GM18508 (cell line): ENCODE data around the gene OR52E5.

Source experiments
- ATAC-seq: cut with Tn5 transposase; IDR thresholded peaks from one replicate; pipeline ENCODE4 v1.9.1; 2021; ENCODE audit warnings: moderate number of reproducible peaks; ENCODE audit not compliant: insufficient read depth, unreplicated experiment

Gene OR52E5

DNA sequence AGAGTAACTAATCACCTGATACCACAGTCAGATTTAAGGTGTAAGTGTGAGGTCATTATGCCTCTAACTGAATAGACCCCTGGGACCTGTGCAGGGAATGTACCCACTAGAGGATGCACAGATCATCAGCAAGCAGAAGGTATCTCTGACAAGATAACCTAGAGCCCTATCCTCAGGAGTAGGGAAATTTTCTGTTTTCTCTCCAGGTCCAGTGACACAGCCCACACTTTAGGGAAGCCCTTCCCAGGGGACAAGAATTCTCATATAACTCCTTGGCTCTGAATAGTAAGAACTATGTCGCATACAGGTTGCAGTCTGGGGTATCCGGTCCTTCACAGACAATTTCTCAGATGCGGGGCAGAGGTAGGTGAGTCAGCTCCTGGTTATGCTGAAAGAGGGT, at the start of gene OR52E5:
Gene OR52E5, plus strand, starts transcription at position 301 of the 400 bp plus-strand sequence. CDS start 7,569 bp downstream, outside the sequence.
- ATAC-seq: no peak

DNA sequence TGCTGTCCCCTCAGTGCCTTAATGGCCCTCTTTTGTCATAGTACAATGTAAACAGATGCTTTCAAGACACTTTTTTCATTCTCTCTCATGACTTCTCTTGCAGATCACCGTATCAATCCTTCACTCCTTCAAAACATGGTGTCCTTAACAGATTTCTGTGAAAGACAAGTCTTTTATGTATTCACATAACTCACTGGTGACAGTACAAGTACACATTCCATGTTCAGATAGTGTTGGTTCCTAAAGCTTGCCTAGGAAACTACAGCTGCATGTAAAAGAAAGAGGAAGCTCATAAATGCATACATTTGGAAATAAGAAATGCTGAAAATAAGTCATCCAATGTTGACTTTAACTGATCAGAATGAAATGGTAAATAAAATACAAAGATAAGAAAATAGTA, 46.3 kb upstream of the OR52E5 start:
- ATAC-seq: no peak

DNA sequence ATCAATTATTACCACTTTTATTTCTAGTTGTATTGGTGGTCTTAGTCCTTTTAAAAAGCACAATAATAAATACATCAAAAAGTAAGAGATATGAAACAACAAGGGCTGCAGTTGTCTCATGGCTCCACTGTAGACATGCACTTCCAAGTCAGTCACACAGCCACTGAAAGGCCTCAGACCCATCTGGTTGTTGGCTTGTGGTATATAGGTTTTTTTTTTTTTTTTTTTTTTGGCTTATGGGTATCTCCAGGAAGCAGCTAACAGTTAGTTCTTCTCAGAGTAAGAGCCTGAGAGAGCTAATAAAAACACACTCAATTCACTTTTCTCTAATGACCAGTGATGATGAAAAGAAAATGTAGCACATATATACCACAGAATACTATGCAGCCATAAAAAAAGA, 45.3 kb upstream of the OR52E5 start:
- ATAC-seq: no peak

DNA sequence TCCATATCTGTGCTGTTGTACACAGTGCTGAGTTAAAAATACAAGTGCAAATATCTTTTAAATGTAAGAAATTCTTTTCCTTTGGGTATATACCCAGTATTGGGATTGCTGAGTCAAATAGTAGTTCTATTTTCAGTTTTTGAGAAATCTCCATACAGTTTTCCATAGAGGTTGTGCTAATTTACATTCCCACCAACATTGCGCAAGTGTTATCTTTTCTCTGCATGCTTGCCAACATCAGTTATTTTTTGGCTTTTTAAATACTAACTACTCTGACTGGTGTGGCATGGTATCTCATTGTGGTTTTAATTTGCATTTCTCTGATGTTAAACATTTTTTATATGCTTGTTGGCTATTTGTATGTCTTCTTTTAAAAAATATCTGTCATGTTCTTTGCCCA, 42.0 kb upstream of the OR52E5 start:
- no peak for ATAC-seq

DNA sequence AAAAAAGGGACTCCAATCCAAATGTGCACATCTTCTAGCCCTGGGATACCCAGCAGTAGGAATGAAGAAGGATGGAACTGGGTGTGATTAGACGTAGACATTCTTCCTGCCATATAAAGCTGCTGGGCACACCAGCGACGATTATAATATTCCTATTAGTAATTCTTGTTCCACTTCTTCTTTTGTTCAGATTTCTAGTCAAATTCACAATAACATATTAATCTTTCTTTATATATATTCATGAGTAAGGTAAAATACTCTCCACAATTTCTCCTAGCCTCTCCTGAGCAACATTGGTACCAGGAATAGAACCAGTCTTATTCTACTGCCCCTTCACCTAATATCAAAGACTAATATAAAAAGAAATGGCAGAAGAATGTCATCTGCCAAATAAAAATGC, 35.4 kb upstream of the OR52E5 start, which contains the start of gene OR52E8:
Gene OR52E8, minus strand, starts transcription at position 101 of the 400 bp plus-strand sequence. Its CDS starts 0 bp downstream, at position 101.
- no peak for ATAC-seq

DNA sequence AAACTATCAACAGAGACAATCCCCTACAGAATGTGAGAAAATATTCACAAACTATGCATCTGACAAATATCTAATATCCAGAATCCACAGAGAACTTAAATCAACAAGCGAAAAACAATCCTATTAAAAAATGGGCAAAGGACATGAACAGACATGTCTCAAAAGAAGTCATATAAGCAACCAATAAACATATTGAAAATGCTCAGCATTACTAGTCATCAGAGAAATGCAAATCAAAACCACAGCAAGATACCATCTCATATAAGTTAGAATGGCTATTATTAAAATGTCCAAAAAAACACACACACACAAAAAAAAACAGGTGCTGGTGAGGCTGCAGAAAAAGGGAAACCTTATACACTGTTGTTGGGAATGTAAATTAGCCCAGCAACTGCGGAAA, 27.2 kb upstream of the OR52E5 start:
- no peak for ATAC-seq

DNA sequence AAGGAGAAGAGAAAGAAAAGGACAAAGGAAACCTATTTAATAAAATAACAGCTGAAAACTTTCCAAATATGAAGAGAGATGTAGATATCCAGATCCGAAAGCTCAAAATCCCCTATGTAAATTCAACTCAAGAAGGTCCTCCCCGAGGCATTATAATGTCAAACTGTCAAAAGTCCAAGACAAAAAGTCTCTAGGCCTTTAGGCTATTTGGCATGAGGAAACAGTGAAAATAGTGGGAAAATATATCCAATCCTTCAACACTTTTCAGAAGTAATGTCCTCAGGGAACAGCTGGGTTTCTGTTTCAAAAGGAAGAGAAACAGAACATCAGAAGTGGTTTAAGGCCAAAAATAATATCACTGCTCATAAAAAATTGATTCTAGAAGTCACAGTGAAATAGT, 14.4 kb upstream of the OR52E5 start:
- ATAC-seq: no peak

DNA sequence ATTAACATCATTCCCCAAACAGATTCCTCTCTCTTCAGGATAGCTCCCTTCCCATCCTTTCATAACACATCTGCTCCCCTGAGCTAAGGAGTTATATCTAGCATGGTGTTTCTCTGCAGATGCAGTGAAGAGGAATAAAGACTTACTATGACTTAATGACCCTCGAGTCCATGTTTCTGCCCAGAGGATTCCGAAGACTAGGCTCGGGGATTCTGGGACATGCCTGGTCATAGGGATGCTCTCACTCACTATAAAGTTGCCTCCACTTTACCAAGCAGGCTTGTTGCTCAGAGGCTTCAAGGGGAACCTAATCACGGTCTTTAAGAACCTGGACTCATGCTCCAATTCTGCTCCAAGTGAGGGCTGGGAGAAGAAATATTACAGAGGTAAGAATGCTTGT, 12.7 kb upstream of the OR52E5 start, which contains the start of gene OR52E4:
Gene OR52E4, plus strand, starts transcription at position 301 of the 400 bp plus-strand sequence. CDS start 3,664 bp downstream, outside the sequence.
- no peak for ATAC-seq

DNA sequence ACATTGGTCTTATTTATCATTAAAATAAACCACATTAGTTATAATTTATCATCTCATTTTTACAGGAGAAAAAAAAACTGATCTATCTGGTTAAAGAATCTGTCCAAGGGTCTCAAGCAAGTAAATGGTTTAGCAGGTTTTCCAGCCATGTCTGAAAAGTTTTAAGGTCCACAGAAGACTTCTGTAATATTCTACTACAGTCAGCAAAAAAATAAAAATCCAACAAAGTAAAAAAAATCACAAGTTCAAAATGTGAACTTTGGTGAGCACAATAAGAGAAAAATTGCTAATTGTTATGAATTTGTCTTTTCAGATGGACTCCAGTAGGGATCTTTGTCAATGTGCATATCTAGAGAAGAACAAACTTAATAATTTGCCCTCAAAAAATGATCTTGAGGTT, 11.3 kb upstream of the OR52E5 start:
- no peak for ATAC-seq

DNA sequence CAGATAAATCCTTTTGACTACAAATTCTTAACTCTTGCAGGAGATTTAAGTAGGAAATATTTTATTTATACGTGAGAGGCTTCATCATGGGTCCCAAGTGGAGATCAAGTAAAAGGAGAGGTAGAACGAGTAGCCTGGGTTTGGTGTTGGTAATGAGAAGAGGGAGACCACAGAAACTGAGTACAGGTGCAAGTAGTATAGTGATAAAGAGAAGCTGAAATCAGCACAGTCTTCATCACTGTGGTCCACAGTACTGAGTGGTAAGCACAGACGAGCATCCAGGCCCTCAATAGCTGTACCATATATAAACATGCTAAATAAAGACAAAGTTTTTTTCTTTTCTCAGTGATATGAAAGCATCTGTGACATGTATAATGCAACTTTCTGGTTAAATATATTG, 5.8 kb upstream of the OR52E5 start:
- no peak for ATAC-seq

DNA sequence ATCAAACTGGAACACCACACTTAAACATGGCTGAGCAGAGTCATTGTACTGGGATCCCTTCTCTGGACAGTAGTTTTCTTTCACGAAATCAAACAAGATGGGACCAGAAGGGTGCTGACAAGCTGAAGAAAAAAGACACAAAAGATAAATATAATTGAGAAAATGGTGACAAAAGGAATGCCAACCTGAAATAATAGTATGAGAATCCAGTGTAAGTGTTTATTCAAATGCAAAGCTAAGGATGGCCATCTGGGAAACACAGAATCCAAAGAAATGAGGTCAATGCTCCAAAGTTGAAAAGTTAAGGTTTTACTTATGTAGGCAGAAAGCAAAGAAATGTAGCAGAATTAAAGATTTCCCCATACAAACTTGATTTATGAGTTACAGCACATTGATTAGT, 5.3 kb upstream of the OR52E5 start:
- no peak for ATAC-seq

DNA sequence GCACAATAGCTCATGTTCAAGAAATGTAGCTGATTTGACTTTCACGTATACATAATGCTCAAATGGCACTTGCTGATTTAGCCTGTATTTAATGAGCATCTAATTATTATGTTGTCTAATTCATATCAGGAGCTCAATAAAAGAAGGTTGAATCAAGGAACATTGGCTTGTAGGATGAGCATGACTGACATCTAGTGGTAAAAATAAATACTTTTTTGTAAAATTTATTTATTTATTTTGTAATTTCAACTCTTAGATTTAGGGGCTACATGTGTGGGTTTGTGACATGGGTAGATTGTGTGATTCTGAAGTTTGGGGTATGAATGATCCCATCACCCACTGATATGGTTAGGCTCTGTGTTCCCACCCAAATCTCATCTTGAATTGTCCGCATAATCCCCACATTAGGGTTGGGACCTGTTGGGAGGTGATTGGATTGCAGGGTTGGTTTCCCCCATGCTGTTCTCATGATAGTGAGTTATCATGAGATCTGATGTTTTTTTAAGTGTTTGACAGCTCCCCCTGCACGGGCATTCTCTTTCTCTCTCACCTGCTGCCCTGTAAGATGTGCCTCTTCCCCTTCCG, 1.7 kb upstream of the OR52E5 start:
- ATAC-seq: no peak

DNA sequence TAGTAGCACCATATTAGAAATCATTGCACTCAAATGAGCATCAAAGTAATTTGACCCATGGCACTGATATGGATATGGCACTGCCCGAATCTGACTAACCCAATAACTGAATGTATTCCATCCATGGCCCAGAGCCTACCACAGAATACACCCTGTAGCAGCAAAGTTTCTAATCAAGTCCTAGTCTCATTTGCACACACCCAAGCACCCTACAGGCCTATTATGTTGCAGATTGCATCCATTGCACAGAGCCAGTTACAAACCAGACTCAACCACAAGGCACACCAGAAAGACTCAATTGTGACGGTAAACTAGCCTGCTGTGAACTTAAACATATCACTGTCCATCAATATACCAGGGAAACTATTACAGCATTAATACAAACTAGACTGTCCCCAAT, 6.5 kb downstream of the OR52E5 start:
- no peak for ATAC-seq

DNA sequence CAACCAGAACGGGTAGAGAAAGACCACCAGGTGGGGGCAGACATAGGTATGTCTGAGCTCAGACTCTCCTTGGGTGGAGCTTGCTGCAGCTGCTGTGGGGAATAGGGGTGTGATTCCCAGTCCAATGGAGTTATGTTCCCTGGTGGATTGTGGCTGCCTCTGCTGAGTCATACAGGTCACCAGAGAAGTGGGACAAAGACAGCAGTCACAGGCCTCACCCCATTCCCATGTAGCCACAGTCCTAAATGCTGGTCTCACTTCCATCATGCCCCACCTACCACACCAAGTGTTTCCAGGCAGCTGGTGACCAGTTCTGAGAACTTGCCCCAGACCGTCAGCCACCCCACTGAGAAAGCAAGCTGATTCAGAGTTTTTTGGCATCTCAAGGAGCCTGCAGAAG, 17.5 kb downstream of the OR52E5 start:
- no peak for ATAC-seq

DNA sequence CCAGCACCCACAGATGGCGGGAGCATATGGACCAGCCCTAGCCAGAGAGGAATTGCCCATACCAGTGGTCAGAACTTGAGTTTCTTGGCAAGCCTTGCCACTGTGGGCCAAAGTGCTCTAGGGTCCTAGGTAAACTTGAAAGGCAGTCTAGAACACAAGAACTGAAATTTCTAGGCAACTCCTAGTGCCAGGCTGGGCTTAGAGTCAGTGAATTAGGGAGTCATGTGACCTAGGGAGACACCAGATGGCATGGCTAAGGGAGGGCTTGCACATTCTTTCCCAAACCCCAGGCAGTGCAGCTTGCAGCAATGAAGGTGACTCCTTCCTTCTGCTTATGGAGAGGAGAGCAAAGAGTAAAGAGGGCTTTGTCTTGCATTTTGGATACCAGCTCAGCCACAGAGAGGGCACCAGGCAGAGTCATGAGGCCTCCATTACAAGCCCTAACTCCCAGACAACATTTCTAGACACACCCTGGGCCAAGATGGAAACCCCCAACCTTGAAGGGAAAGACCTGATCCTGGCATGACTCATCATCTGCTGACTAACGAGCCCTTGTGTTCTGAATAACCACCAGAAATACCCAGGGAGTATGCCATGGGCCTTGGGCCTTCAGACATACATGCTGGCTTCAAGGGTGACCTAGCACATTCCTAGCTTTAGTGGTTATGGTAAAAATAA, 29.9 kb downstream of the OR52E5 start:
- no peak for ATAC-seq

DNA sequence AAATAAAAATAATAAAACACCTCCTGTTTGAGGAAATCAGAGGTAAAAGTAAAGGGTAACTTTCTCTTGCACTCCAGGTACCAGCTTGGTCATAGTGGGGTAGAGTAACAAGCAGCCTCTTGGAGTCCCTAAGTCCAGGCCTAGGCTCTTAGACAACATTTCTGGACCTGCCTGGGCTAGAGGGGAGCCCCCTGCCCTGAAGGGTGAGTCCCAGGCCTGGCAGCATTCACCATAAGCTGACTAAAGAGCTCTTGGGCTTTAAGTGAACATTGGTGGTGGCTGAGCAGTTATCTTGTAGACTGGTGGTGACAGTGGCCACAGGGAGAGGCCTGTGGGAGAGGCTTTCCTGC, 30.4 kb downstream of the OR52E5 start:
- no peak for ATAC-seq

DNA sequence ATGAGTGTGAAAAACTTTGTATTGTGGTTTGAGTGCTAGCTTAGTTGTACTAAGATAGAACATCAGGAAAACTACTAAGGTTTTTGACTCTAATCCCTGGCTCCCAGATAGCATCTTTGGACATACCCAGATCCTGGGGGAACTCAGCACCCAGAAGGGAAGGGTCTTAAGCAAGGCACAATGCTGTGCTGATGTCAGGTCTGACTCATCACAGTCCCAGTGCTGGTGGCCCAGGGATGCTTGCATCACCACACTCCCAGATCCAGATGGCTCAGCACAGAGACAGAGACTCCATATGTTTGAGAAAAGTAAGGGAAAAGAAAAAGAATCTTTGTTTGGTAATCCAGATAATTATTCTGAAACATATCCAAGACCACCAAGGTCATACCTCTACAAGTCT, 30.8 kb downstream of the OR52E5 start:
- ATAC-seq: no peak

DNA sequence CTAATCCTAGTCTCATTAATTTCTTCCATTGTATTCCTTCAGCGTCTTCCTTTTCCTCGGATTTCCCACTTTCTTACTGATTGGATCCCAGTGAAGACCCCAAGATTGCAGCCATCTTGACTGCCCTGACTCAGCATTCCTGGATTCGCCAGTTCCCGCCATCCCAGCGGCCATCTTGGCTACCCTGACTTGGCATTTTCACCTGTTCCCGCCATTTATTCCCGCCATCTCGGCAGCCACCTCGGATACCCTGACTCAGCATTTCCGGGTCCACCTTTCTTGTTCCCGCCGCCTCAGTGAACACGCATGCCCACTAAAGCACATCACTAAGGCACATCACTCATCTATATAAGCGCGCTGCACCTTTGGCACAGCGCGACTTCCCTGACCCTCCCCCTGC, 35.3 kb downstream of the OR52E5 start:
- no peak for ATAC-seq

DNA sequence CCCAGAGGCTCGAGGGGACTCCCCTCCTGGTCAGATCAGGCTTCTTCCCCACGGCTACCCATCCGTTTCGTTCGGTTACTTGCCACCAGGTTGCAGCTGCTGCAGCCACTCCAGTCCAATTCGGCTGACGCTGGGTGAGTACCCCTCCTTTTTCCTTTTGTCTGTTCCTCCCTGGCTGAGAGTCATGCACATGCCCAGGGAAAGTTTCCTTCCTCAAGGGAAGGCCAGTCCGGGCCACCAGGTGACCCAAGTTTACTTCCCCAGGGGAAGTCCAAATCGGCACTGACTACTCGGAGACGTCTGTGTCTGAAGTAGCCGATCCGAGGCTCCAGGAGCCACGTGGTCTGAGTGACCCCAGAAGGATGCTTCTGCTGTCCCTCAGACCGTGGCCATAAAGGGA, 35.8 kb downstream of the OR52E5 start:
- ATAC-seq: no peak

DNA sequence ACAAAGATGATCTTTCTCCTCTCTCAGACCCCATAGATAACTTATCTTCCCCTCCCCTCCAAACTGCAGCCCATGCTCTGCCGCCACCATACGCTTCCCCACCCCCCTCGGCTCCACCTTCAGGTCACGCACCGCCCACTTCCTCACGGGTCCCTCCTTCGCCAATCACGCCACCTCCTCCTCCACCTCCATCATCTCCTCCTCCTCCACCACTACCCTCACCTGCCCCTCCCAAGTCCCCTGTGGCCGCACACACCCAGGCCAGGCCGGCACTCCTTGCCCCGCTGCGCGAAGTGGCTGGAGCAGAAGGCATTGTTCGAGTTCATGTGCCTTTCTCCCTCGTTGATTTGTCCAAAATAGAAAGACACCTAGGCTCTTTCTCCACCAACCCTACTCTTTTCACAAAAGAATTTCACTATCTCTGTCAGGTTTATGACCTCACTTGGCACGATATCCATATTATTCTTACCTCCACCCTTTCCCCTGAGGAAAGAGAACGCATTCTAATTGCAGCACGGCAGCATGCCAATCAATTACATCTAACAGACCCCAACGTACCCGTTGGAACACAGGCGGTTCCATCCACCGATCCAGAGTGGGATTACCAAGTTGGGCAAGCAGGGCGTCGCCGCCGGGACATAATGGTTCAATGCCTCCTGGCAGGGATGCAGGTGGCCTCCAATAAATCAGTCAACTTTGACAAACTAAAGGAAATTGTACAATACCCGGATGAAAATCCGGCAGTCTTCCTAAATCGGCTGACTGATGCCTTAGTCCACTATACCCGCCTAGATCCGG, 36.8 kb downstream of the OR52E5 start:
- no peak for ATAC-seq

DNA sequence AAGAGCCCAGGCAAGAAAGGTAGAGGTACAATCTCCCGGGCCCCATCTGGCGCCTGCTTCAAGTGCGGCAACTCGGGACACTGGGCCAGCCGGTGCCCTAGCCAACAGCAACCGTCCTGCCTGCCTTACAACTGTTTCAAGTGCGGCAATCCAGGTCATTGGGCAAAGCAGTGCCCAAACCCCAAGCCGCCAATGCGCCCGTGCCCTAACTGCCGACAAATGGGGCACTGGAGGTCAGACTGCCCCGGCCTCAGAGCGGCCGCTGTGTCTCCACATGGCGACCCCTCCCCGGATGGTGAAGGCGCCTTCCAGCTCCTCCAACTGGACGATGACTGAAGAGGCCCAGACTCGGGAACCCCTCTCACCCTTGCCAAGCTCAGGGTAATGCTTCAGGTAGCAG, 37.6 kb downstream of the OR52E5 start:
- no peak for ATAC-seq
